ENCODE measurements around the gene MACROD2.
"Not testable (repeated sequence)": the region's sequence is repeated elsewhere in the genome, so short reads cannot be mapped to it uniquely, and the experiment has no call there.

MACROD2 gene

GRCh38 chr20:14445902-14446301, 450.6 kb downstream of the MACROD2 start:
- peak; percentile 10 for DNase-seq (ENCODE audit: low read depth)
- TF ChIP-seq CTCF (conservative IDR thresholded peaks at IDR 0.05; ENCODE audit: control insufficient read depth, insufficient read depth, low read depth, low read length), result no peak
- no peak overlapping the region for H3K4me3 ChIP-seq (ENCODE audit: control insufficient read depth, low read depth, low read length)

DNA sequence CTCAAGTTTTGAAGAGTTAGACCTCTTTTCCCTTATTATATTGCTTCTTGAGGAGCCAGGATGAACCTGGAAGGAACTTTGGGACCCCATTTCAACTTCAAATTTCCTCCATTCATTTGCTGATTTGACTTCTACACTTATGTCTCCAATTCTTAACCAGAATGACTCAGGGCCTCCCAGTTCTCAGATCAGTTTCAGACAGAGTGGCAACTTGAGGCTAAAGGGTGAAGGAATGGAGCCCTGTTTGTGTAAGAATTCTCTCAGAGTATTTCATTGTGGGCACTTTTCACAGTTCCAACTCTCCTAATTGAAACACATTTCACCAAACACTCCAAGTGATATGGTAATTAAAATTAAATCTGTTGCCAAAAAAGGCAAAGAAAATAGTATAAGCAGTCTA, 451.1 kb downstream of the MACROD2 start:
- no peak overlapping the region for H3K4me3 ChIP-seq (ENCODE audit: control insufficient read depth, low read depth, low read length)
- peak; percentile 11 for DNase-seq (ENCODE audit: low read depth)

DNA sequence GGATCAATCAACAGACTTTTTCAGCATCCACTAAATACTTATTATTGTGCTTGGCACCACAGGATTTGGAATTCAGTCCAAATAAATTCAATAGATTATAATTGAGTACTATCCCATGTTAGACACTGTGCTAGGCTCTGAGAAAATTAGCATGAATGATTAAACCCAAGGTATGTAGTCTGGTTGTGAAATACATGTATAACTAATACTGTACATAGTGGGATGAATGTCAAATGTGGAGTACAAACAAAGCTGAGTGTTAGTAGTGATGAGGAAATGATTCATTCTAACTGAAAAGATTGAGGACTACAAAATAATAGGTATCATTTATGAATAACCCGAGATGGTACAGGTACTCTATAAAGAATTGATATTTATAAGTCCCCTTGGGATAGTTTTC, 454.0 kb downstream of the MACROD2 start:
- no peak for TF ChIP-seq CTCF (conservative IDR thresholded peaks at IDR 0.05; ENCODE audit: control insufficient read depth, insufficient read depth, low read depth, low read length)
- H3K4me3 ChIP-seq (ENCODE audit: control insufficient read depth, low read depth, low read length), result no peak overlapping the region
- peak; percentile 51 for DNase-seq (ENCODE audit: low read depth)

More for the DNA sequence above, 451.1 kb downstream of the MACROD2 start:
- TF ChIP-seq CTCF (conservative IDR thresholded peaks at IDR 0.05; ENCODE audit: control insufficient read depth, insufficient read depth, low read depth, low read length), result no peak

- no peak overlapping the region for H3K4me3 ChIP-seq (ENCODE audit: control insufficient read depth, low read depth, low read length)
- no peak for TF ChIP-seq CTCF (conservative IDR thresholded peaks at IDR 0.05; ENCODE audit: control insufficient read depth, insufficient read depth, low read depth, low read length)
- DNase-seq (ENCODE audit: low read depth), result no peak
These were observed 454.9 kb downstream of the MACROD2 start for GRCh38 chr20:14450256-14450655.

DNA sequence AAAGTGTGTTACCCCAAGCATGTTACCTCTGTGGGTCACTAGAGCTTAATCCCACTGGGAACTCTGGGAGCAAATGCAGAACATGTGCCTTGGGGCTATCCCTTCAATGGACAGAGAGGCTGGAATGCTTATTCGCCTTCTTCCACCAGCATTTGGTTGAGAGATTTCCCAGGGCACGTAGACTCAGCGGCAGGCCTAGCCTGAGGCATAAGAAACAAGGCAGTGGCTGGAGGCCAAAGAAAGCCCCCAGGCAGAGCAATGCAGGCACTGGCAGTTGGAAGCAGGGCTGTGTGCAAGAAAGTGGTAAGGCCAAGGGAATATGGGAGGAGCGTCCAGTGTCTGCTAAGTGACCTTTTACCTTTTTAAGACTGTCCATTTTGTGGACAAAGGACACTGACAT, 456.1 kb downstream of the MACROD2 start:
- DNase-seq (ENCODE audit: low read depth), result no peak
- TF ChIP-seq CTCF (conservative IDR thresholded peaks at IDR 0.05; ENCODE audit: control insufficient read depth, insufficient read depth, low read depth, low read length), result no peak
- H3K4me3 ChIP-seq (ENCODE audit: control insufficient read depth, low read depth, low read length), result no peak overlapping the region

DNA sequence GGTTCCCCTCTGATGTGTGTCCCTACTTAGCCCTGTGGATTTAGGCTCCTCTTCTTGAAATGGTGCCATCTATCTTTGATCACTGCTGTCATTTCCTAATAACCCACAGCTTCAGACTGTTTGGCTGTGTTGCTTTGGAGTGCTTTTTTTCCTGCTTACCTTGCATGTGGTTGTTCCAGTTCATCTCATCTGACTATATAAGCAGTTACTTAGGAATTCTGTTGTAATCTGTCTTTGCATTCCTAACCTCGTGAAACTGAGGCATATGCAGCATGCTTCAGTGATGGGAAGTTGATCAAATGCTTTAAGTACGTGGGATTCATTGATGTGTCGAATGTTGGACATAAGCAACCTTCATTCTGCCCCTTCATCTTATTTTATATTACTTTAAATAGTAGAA, 457.9 kb downstream of the MACROD2 start:
- no peak for DNase-seq (ENCODE audit: low read depth)
- TF ChIP-seq CTCF (conservative IDR thresholded peaks at IDR 0.05; ENCODE audit: control insufficient read depth, insufficient read depth, low read depth, low read length), result no peak

GRCh38 chr20:14454296-14454695, 459.0 kb downstream of the MACROD2 start:
- TF ChIP-seq CTCF (conservative IDR thresholded peaks at IDR 0.05; ENCODE audit: control insufficient read depth, insufficient read depth, low read depth, low read length), result no peak
- no peak overlapping the region for H3K4me3 ChIP-seq (ENCODE audit: control insufficient read depth, low read depth, low read length)
- no peak for DNase-seq (ENCODE audit: low read depth)

More for the DNA sequence above, 457.9 kb downstream of the MACROD2 start:
- H3K4me3 ChIP-seq (ENCODE audit: control insufficient read depth, low read depth, low read length), result no peak overlapping the region

GRCh38 chr20:14467104-14467827, 471.9 kb downstream of the MACROD2 start:
- not testable (repeated sequence) for DNase-seq (ENCODE audit: low read depth)

More at GRCh38 chr20:14467104-14467827, 471.9 kb downstream of the MACROD2 start:
- not testable (repeated sequence) for H3K4me3 ChIP-seq (ENCODE audit: control insufficient read depth, low read depth, low read length)
